ENCODE results near the gene PHOX2A.
"Not testable (repeated sequence)": the region's sequence is repeated elsewhere in the genome, so short reads cannot be mapped to it uniquely, and the experiment has no call there.

PHOX2A gene

GRCh38 chr11:72266960-72267359 lies 23.0 kb upstream of the PHOX2A start:
- not testable (repeated sequence) for H3K36me3 ChIP-seq (ENCODE audit: insufficient read depth, low read depth, low read length); H3K9ac ChIP-seq (ENCODE audit: low read depth, low read length); H3K4me3 ChIP-seq (ENCODE audit: low read length); H3K9me3 ChIP-seq (ENCODE audit: insufficient read depth, low read depth, low read length); H3K27me3 ChIP-seq (ENCODE audit: insufficient read depth, low read length); H3K27ac ChIP-seq (ENCODE audit: low read length); H3K4me1 ChIP-seq (ENCODE audit: insufficient read depth, low read length)

GRCh38 chr11:72265951-72266350 lies 22.0 kb upstream of the PHOX2A start:
- Histone ChIP-seq H3K27me3 (ENCODE audit: insufficient read depth, low read length) (no peaks in the 10 kb centered on the region), H3K27ac (ENCODE audit: low read length) (no peak overlapping the region), H3K36me3 (ENCODE audit: insufficient read depth, low read depth, low read length) (no peaks in the 10 kb centered on the region), H3K4me3 (ENCODE audit: low read length) (no peak overlapping the region), H3K4me1 (ENCODE audit: insufficient read depth, low read length) (no peaks in the 10 kb centered on the region), H3K9me3 (ENCODE audit: insufficient read depth, low read depth, low read length) (no peaks in the 10 kb centered on the region), H3K9ac (ENCODE audit: low read depth, low read length) (no peak overlapping the region)

GRCh38 chr11:72263361-72263760 lies 19.4 kb upstream of the PHOX2A start:
- Histone ChIP-seq H3K27me3 (ENCODE audit: insufficient read depth, low read length) (no peaks in the 10 kb centered on the region), H3K4me1 (ENCODE audit: insufficient read depth, low read length) (peaks cover 6% of the 10 kb centered on the region; the same call in 1 of the 2 replicates), H3K9ac (ENCODE audit: low read depth, low read length) (no peak overlapping the region), H3K27ac (ENCODE audit: low read length) (no peak overlapping the region), H3K9me3 (ENCODE audit: insufficient read depth, low read depth, low read length) (no peaks in the 10 kb centered on the region), H3K4me3 (ENCODE audit: low read length) (no peak overlapping the region), H3K36me3 (ENCODE audit: insufficient read depth, low read depth, low read length) (no peaks in the 10 kb centered on the region)

DNA sequence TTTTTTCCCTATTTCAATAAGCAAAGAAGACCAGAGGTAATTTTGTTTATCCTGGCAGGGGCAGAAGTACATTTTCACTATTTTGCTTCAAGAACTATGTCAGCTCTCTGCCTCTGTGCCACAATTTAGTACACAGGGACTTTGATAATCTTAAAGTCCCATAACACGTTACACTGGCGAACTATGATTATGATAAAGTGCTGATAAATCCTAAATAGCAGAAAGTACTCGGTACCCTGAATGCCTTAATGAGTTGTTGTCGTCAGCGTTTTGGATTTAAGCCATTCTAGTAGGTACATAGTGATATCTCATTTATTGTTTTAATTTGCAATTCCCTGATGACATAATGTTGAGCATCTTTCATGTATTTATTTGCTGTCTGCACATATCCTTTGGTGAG lies 16.6 kb upstream of the PHOX2A start:
- peaks cover 6% of the 10 kb centered on the region; the same call in 1 of the 2 replicates for H3K4me1 ChIP-seq (ENCODE audit: insufficient read depth, low read length)
- H3K36me3 ChIP-seq (ENCODE audit: insufficient read depth, low read depth, low read length) = no peaks in the 10 kb centered on the region
- no peak overlapping the region for H3K9ac ChIP-seq (ENCODE audit: low read depth, low read length)
- H3K27me3 ChIP-seq (ENCODE audit: insufficient read depth, low read length) = peaks cover 3% of the 10 kb centered on the region; the same call in 1 of the 2 replicates
- no peaks in the 10 kb centered on the region for H3K9me3 ChIP-seq (ENCODE audit: insufficient read depth, low read depth, low read length)
- H3K4me3 ChIP-seq (ENCODE audit: low read length) = no peak overlapping the region
- no peak overlapping the region for H3K27ac ChIP-seq (ENCODE audit: low read length)

- Histone ChIP-seq H3K4me3 (ENCODE audit: low read length) (no peak overlapping the region), H3K27ac (ENCODE audit: low read length) (no peak overlapping the region), H3K9me3 (ENCODE audit: insufficient read depth, low read depth, low read length) (no peaks in the 10 kb centered on the region), H3K27me3 (ENCODE audit: insufficient read depth, low read length) (peaks cover 3% of the 10 kb centered on the region; the same call in 1 of the 2 replicates), H3K4me1 (ENCODE audit: insufficient read depth, low read length) (peaks cover 6% of the 10 kb centered on the region; the same call in 1 of the 2 replicates), H3K36me3 (ENCODE audit: insufficient read depth, low read depth, low read length) (no peaks in the 10 kb centered on the region), H3K9ac (ENCODE audit: low read depth, low read length) (no peak overlapping the region)
Measured at GRCh38 chr11:72259490-72259889, 15.5 kb upstream of the PHOX2A start.

- Histone ChIP-seq H3K9ac (ENCODE audit: low read depth, low read length) (no peak overlapping the region), H3K4me3 (ENCODE audit: low read length) (no peak overlapping the region), H3K4me1 (ENCODE audit: insufficient read depth, low read length) (peaks cover 6% of the 10 kb centered on the region; the same call in 1 of the 2 replicates), H3K9me3 (ENCODE audit: insufficient read depth, low read depth, low read length) (peaks cover 2% of the 10 kb centered on the region; the same call in 1 of the 2 replicates), H3K36me3 (ENCODE audit: insufficient read depth, low read depth, low read length) (no peaks in the 10 kb centered on the region), H3K27ac (ENCODE audit: low read length) (no peak overlapping the region), H3K27me3 (ENCODE audit: insufficient read depth, low read length) (peaks cover 3% of the 10 kb centered on the region; the same call in 1 of the 2 replicates)
Measured at GRCh38 chr11:72257570-72257969, 13.6 kb upstream of the PHOX2A start.

DNA sequence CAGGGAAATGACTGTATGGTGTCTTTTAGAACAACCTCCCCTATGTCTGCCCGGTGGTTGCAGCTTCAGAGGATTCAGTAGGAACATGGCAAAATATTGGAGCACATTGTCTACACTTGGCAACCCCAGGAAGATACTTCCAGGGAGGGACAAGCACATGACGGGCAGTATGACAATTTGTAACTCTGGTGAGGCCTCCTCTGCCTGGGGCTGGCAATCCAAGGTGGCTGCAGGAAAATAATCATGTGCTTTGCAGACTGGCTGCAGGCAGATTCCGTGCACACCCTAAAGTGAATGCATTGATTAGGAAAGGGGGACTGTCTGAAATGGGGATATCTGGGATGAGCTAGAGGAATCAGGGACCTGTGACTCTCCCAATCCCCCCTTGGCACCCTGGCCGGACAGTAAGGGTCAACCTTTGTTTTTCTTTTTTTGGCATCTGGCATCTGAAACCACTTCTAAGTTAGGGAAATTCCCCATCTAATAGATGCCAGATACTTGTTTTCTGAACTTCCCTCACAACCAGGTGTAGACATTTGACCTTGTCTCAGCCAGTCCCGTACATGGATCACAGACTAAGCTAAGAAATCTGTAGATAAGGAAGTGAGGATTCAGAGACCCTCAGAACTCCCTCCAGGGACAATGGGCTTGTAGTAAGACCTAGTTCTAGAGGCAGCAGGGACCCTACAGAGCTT lies 10.5 kb upstream of the PHOX2A start:
- Histone ChIP-seq H3K27me3 (ENCODE audit: insufficient read depth, low read length) (peaks cover 27% of the 10 kb centered on the region), H3K4me3 (ENCODE audit: low read length) (no peak overlapping the region), H3K9ac (ENCODE audit: low read depth, low read length) (no peak overlapping the region), H3K9me3 (ENCODE audit: insufficient read depth, low read depth, low read length) (peaks cover 2% of the 10 kb centered on the region; the same call in 1 of the 2 replicates), H3K4me1 (ENCODE audit: insufficient read depth, low read length) (no peaks in the 10 kb centered on the region), H3K36me3 (ENCODE audit: insufficient read depth, low read depth, low read length) (no peaks in the 10 kb centered on the region), H3K27ac (ENCODE audit: low read length) (no peak overlapping the region)

GRCh38 chr11:72253392-72253791 lies 9.4 kb upstream of the PHOX2A start:
- Histone ChIP-seq H3K9me3 (ENCODE audit: insufficient read depth, low read depth, low read length) (peaks cover 2% of the 10 kb centered on the region; the same call in 1 of the 2 replicates), H3K27me3 (ENCODE audit: insufficient read depth, low read length) (peaks cover 36% of the 10 kb centered on the region), H3K27ac (ENCODE audit: low read length) (no peak overlapping the region), H3K4me1 (ENCODE audit: insufficient read depth, low read length) (0 out of 2 replicates have a peak, but pooled peaks cover 3% of the 10 kb centered on the region), H3K4me3 (ENCODE audit: low read length) (no peak overlapping the region), H3K36me3 (ENCODE audit: insufficient read depth, low read depth, low read length) (no peaks in the 10 kb centered on the region), H3K9ac (ENCODE audit: low read depth, low read length) (no peak overlapping the region)

DNA sequence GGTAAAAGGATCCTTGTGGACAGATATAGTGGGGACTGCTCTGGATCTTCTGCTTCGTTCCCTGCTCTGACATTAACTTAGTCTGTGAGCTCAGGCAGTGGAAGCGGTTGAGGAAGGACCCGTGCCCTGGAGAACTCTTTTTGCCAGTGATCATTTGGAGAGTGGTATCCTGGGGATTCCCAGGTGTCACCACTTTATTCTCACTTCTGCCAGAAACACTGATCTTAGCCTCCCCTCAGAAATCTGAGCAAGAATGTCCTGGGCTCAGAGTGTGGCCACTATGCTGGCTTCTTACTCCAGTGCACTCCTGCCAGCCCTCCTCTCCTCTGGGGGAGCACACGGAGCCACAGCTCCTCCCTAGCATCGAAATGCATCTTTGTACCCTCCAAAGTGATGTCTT lies 7.6 kb upstream of the PHOX2A start:
- Histone ChIP-seq H3K9me3 (ENCODE audit: insufficient read depth, low read depth, low read length) (peaks cover 2% of the 10 kb centered on the region; the same call in 1 of the 2 replicates), H3K9ac (ENCODE audit: low read depth, low read length) (no peak overlapping the region), H3K4me1 (ENCODE audit: insufficient read depth, low read length) (0 out of 2 replicates have a peak, but pooled peaks cover 4% of the 10 kb centered on the region), H3K27me3 (ENCODE audit: insufficient read depth, low read length) (peaks cover 53% of the 10 kb centered on the region), H3K36me3 (ENCODE audit: insufficient read depth, low read depth, low read length) (no peaks in the 10 kb centered on the region), H3K4me3 (ENCODE audit: low read length) (no peak overlapping the region), H3K27ac (ENCODE audit: low read length) (no peak overlapping the region)

- H3K4me1 ChIP-seq (ENCODE audit: insufficient read depth, low read length) = 0 out of 2 replicates have a peak, but pooled peaks cover 4% of the 10 kb centered on the region
- no peak overlapping the region for H3K4me3 ChIP-seq (ENCODE audit: low read length)
- H3K36me3 ChIP-seq (ENCODE audit: insufficient read depth, low read depth, low read length) = no peaks in the 10 kb centered on the region
- no peak overlapping the region for H3K9ac ChIP-seq (ENCODE audit: low read depth, low read length)
- peaks cover 58% of the 10 kb centered on the region for H3K27me3 ChIP-seq (ENCODE audit: insufficient read depth, low read length)
- no peak overlapping the region for H3K27ac ChIP-seq (ENCODE audit: low read length)
- H3K9me3 ChIP-seq (ENCODE audit: insufficient read depth, low read depth, low read length) = peaks cover 2% of the 10 kb centered on the region; the same call in 1 of the 2 replicates
Measured at GRCh38 chr11:72250661-72251464, 6.9 kb upstream of the PHOX2A start.

GRCh38 chr11:72249961-72250360 lies 6.0 kb upstream of the PHOX2A start:
- Histone ChIP-seq H3K9me3 (ENCODE audit: insufficient read depth, low read depth, low read length) (peaks cover 2% of the 10 kb centered on the region; the same call in 1 of the 2 replicates), H3K4me3 (ENCODE audit: low read length) (no peak overlapping the region), H3K27me3 (ENCODE audit: insufficient read depth, low read length) (peaks cover 67% of the 10 kb centered on the region), H3K36me3 (ENCODE audit: insufficient read depth, low read depth, low read length) (no peaks in the 10 kb centered on the region), H3K4me1 (ENCODE audit: insufficient read depth, low read length) (peaks cover 8% of the 10 kb centered on the region; the same call in 1 of the 2 replicates), H3K9ac (ENCODE audit: low read depth, low read length) (no peak overlapping the region), H3K27ac (ENCODE audit: low read length) (no peak overlapping the region)
